Neuron (in vitro differentiated cells): ENCODE measurements around the gene EPDR1.

ENCODE experiments used
- H2AFZ ChIP-seq: one replicate; pipeline ENCODE4 v1.6.1; 2013; ENCODE audit warnings: low read depth, mild to moderate bottlenecking, inconsistent platforms, low read length, moderate library complexity
- H3K27me3 ChIP-seq: one replicate; pipeline ENCODE4 v1.6.1; 2013; ENCODE audit warnings: low read length; ENCODE audit not compliant: insufficient read depth
- H3K36me3 ChIP-seq: one replicate; pipeline ENCODE4 v1.6.1; 2013; ENCODE audit warnings: low read length; ENCODE audit not compliant: insufficient read depth
- H3K4me1 ChIP-seq: one replicate; pipeline ENCODE4 v1.6.1; 2013; ENCODE audit warnings: low read length; ENCODE audit not compliant: insufficient read depth
- H3K4me3 ChIP-seq: 2 replicates; pipeline ENCODE4 v1.5.1; 2013; ENCODE audit warnings: mild to moderate bottlenecking, low read length, moderate library complexity
- H3K9me3 ChIP-seq: one replicate; pipeline ENCODE4 v1.6.1; 2013; ENCODE audit warnings: low read length

EPDR1 gene

DNA sequence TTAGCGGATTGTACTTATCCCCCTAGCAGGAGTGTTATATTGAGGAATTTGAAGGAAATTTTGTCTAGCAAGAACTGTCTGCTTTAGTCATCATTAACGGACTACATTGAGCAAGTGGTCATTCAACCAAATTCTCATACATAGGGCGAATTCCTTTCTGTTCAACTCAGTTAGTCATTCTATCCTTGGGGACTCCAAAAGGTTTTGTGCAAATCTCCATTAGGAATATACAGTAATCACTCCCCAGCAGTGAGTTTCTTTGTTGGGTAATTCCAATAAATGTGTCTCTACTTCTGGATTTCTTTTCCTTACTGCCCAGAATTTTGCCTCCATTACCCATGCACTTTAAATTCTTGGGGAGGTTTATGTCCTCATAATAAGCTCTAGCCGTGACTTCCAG is 51.1 kb downstream of the EPDR1 start:
- H2AFZ ChIP-seq, result no peak overlapping the region
- no peak overlapping the region for H3K4me3 ChIP-seq
- no peaks in the 10 kb centered on the region for H3K27me3 ChIP-seq
- H3K4me1 ChIP-seq, result no peaks in the 10 kb centered on the region
- H3K9me3 ChIP-seq, result no peaks in the 10 kb centered on the region
- H3K36me3 ChIP-seq, result no peaks in the 10 kb centered on the region

DNA sequence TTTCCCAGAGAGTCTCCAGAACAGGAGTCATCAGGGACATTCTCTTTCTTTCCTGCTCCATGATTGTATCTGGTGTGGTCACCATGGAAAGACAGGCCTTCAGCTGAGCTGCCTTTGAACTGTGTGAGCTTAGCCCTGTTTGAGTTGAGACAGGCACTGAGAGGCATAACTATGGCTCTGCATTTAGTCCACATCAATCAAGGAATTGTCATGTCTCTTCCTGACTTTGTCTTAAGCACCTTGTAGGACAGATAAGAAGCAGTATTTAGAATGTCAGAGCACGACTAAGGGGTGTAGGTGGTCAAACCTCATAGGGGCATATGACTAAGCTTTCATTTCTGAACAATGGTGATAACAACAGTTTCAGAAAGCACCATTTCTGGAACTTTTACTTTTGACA is 53.5 kb downstream of the EPDR1 start:
- Histone ChIP-seq H3K36me3 (no peaks in the 10 kb centered on the region), H3K27me3 (no peaks in the 10 kb centered on the region), H3K4me1 (no peaks in the 10 kb centered on the region), H3K9me3 (no peaks in the 10 kb centered on the region), H3K4me3 (no peak overlapping the region), H2AFZ (no peak overlapping the region)

DNA sequence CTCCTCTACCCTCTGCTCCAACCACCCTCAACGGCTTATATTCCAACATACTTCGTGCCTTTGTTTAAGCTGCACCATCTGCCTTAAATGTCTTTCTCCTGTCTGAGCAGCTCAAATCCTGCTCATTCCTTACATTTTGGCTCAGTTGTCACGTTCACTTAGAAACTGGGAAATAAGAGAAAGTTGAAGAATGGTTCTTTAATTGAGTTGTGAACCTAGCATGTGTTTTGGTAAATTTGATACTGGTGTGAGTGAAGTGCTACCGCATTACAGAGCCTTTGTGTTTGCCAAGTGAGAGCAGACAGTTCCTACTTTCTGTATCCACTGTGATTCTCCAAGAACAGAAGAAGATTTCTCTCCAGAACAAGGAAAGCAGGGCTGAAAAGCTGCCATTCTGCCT is 54.3 kb downstream of the EPDR1 start:
- Histone ChIP-seq H2AFZ (no peak overlapping the region), H3K36me3 (no peaks in the 10 kb centered on the region), H3K27me3 (no peaks in the 10 kb centered on the region), H3K4me3 (no peak overlapping the region), H3K9me3 (no peaks in the 10 kb centered on the region), H3K4me1 (no peaks in the 10 kb centered on the region)

DNA sequence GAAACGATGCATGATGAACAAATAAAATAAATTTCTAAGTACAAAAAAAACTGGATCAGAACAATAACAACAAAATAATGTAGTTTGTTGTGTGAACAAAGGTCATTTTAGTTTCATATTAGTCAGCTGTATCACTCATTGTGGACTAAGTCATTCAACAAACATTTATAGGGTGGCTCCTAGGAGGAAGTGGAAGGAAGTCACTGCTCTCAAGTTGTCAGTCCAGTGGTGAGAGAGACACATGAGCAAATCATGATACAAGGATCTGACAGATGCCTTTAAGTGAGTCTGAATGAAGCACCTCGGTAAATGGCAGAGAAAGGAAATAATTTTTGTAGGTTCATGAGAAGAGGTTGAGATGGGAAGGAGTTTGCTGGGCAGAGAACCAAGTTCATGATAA is 56.8 kb downstream of the EPDR1 start:
- H3K27me3 ChIP-seq, result no peaks in the 10 kb centered on the region
- H3K4me3 ChIP-seq, result no peak overlapping the region
- no peaks in the 10 kb centered on the region for H3K36me3 ChIP-seq
- peaks cover 5% of the 10 kb centered on the region for H3K4me1 ChIP-seq
- no peak overlapping the region for H2AFZ ChIP-seq
- H3K9me3 ChIP-seq, result no peaks in the 10 kb centered on the region

DNA sequence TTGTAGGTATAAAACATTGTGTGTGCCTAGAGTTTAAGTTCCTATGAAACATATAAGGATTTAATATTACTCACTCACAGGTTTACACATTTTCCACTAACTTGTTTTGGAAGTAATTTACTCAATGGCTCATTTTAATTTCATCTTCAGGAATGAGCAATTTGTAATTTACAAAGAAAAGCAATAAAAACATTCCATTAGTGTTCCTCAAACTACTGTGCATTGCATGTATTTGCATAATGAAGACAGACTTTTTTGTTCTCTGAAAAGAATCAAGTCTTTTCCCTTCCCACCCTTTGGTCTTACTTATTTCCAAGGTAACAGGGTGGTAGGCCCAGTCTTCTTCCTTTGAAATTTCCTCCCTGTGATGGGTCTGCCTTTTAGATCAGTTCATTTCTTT is 61.2 kb downstream of the EPDR1 start:
- Histone ChIP-seq H3K9me3 (no peaks in the 10 kb centered on the region), H3K4me1 (peaks cover 11% of the 10 kb centered on the region), H3K4me3 (no peak overlapping the region), H2AFZ (no peak overlapping the region), H3K36me3 (no peaks in the 10 kb centered on the region), H3K27me3 (no peaks in the 10 kb centered on the region)

DNA sequence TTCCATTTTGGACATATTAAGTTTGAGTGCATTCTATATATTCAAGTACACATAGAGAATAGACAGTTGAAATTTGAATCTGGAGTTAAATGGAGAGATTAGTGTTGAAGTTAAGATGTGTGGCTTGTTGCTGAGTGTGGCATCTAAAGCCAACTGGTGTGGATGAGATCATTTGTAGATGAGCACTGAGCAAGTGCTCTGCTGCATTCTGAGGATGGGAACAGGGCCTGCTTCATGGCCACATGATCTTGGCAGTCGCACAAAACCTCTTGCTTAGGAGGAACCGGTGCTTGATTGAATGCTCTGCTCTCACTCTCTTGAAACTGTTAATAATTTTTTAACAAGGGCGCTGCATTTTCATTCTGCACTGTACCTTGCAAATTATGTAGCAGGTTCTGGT is 62.0 kb downstream of the EPDR1 start:
- Histone ChIP-seq H3K4me1 (peaks cover 18% of the 10 kb centered on the region), H3K27me3 (no peaks in the 10 kb centered on the region), H2AFZ (no peak overlapping the region), H3K4me3 (no peak overlapping the region), H3K9me3 (no peaks in the 10 kb centered on the region), H3K36me3 (no peaks in the 10 kb centered on the region)

DNA sequence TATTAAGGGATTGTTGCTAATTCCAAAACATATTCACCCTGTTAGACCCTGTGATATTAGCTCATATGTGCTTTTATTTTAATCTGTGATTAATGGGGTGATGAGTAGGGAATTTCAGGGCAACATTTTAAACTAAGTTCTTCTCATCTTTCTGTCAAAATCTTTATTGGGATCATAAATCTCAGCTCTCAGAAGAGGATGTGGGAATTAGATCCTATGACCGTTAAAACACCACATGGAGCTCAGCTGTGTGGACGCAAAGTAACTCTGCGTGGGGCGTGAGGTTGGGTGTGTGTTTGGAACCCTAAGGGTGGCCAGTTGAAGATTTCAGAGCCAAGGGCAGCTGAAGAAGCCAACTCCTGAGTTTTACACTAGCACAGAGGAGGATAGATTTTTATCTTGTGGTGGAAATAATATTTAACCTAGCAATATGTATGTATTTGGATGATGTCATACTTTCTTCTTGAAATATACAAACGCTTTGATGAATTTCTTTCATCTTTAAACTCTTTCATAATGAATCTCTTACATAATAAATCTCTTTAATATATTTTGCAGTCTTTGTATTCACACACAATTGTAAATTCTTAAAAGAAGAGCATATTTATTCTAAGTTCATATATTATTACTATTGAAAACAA is 64.4 kb downstream of the EPDR1 start:
- H2AFZ ChIP-seq, result no peak overlapping the region
- no peaks in the 10 kb centered on the region for H3K36me3 ChIP-seq
- no peaks in the 10 kb centered on the region for H3K27me3 ChIP-seq
- no peak overlapping the region for H3K4me3 ChIP-seq
- H3K9me3 ChIP-seq, result no peaks in the 10 kb centered on the region
- H3K4me1 ChIP-seq, result peaks cover 18% of the 10 kb centered on the region

DNA sequence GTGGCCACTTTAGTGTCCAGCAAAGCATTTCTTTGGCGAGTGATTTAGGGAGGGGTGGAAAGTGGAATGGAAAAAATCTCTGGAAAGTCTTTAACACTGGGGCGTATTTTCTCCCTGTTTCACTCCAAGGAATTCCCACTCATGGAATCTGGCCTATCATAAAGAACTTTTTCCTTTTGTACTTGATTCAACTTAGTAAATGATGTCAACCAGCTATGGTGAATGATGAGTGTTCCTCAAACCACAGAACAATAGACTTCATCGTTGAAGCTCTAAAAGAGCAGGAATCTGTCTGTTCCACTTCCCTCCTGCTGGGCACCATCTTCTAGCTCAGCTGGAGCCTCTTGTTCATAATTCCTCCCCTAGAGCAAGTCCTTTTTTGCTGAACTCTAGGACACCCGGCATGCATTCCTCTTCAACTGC is 66.5 kb downstream of the EPDR1 start:
- no peaks in the 10 kb centered on the region for H3K9me3 ChIP-seq
- H3K4me3 ChIP-seq, result no peak overlapping the region
- peaks cover 13% of the 10 kb centered on the region for H3K4me1 ChIP-seq

DNA sequence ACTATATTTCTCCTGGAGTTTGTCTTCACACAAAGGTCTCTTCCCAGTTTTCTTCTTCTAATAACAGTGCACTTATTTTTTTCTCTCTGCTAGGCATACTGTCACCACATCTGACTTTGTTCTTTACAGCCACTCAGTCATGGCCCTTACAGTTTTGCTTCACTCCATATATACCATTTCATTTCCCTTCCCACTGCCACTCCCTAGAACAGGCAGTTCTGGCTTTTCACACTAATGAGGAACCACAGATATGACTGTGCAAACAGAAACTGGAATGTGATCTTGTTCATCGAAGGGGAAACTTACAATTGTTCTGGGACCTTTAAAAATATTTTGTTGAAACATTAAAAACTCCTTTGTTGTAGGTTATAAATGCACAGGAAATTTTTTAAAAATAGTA is 67.3 kb downstream of the EPDR1 start:
- no peak overlapping the region for H3K4me3 ChIP-seq
- peaks cover 13% of the 10 kb centered on the region for H3K4me1 ChIP-seq
- H3K27me3 ChIP-seq, result no peaks in the 10 kb centered on the region
- no peaks in the 10 kb centered on the region for H3K36me3 ChIP-seq
- H3K9me3 ChIP-seq, result no peaks in the 10 kb centered on the region
- no peak overlapping the region for H2AFZ ChIP-seq

More for the DNA sequence above, 66.5 kb downstream of the EPDR1 start:
- Histone ChIP-seq H3K36me3 (no peaks in the 10 kb centered on the region), H3K27me3 (no peaks in the 10 kb centered on the region), H2AFZ (no peak overlapping the region)

DNA sequence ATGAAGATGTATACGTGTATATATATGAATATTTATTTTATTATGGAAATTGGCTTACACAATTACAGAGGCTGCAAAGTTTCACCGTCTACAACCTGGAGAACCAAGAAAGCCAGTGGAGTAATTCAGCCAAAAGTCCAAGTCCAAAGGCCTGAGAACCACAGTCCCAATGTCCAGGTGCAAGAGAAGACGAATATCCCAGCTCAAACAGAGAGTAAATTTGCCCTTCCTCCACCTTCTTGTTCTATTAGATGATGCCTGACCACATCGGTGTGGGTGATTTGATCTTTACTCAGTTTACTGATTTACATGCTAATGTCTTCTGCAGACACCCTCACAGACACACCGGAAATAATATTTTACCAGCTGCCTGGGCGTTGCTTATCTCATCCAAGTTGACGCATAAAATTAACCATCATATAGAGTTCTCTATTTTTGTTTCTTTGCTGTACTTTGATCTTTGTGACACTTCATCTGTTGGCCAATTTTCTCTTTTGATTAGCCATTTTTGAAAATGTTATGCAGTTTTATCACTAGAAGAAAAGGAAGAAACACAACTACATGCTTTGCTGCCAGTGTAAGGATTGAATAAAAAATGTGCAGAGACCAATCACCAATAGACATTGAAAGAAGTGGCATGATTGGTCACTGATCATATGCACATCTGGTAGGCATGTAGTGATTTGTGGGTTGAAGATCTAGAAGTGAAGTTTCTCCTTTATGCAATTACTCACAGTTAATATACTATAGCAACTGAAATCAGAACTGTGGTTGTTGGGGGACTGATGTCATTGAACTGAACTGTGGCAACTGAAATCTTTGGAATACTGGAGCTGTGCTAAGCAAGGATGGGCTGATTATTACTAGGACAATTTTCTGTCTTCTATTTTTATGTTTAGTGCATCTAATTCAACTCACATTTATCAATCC is 68.5 kb downstream of the EPDR1 start:
- Histone ChIP-seq H2AFZ (no peak overlapping the region), H3K4me1 (peaks cover 13% of the 10 kb centered on the region), H3K9me3 (no peaks in the 10 kb centered on the region), H3K4me3 (no peak overlapping the region), H3K36me3 (no peaks in the 10 kb centered on the region), H3K27me3 (no peaks in the 10 kb centered on the region)

DNA sequence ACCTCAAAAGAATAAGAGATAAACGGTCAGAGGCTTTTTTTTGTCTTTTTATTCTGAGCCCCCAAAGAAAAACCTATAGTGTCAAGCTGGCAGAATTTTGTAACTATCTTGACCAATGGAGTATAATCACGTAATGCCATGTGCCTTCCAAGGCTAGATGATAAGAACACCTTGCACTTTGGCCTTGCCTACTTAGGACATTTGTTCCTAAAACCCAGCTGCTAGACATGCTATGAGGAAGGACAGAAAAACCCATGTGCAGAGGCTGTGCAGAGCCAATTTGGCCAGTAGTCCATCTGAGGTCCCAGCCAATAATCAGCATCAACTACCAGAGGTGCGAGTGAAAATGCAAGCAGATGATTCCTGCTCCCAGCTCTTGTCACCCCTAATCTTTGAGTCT is 69.9 kb downstream of the EPDR1 start:
- no peaks in the 10 kb centered on the region for H3K9me3 ChIP-seq
- no peaks in the 10 kb centered on the region for H3K36me3 ChIP-seq
- H3K27me3 ChIP-seq, result no peaks in the 10 kb centered on the region
- H2AFZ ChIP-seq, result no peak overlapping the region
- H3K4me3 ChIP-seq, result no peak overlapping the region
- H3K4me1 ChIP-seq, result peaks cover 13% of the 10 kb centered on the region

DNA sequence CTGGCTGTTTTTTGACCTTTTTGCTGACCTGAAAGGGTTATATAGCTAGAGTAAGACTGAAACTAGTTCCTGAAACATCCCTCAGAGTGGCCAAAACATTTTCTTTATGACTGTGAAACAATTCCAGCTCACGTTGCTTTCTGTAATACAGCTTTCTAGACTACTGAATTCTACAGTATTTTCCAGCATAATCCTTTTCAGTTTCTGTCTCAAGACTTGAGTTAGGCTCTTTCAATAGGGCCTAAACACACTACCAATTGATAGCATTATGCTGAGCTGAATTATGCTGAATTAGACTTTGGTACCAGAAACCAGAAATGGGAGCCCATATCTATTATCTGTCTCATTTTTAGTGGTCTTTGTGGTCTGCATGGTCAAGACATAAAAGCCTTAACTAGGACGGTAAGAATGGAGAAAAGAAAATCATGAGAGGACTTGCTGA is 72.6 kb downstream of the EPDR1 start:
- no peaks in the 10 kb centered on the region for H3K36me3 ChIP-seq
- H3K9me3 ChIP-seq, result no peaks in the 10 kb centered on the region
- no peak overlapping the region for H3K4me3 ChIP-seq
- no peaks in the 10 kb centered on the region for H3K27me3 ChIP-seq
- no peak overlapping the region for H2AFZ ChIP-seq
- no peaks in the 10 kb centered on the region for H3K4me1 ChIP-seq

DNA sequence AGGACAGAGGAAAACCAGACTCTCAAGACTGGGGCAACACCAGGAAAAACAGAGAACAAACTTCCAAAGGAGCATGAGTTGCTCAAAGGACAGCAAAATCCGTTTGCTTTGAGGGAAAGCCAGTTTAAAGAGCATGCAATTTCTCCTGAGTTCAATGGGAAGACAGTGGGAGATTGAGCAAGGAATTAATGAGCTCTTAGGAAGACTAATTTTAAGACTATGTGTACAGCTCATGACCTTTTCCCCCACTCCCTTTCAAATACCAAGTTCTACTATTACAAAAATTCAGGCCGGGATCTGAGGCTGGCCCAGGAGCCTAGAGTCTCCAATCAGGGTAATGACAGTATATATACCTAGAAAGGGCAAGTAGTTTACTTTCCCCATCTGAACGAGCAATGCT is 79.2 kb downstream of the EPDR1 start:
- Histone ChIP-seq H3K9me3 (no peaks in the 10 kb centered on the region), H2AFZ (no peak overlapping the region), H3K36me3 (no peaks in the 10 kb centered on the region), H3K4me3 (no peak overlapping the region), H3K4me1 (no peaks in the 10 kb centered on the region), H3K27me3 (no peaks in the 10 kb centered on the region)
